GM18502 (cell line): ENCODE data around the gene GFRA4.

ENCODE experiments used
- ATAC-seq: cut with Tn5 transposase; IDR thresholded peaks from one replicate; pipeline ENCODE4 v1.9.1; 2021; ENCODE audit warnings: mild to moderate bottlenecking; ENCODE audit not compliant: unreplicated experiment, poor library complexity

Gene GFRA4

DNA sequence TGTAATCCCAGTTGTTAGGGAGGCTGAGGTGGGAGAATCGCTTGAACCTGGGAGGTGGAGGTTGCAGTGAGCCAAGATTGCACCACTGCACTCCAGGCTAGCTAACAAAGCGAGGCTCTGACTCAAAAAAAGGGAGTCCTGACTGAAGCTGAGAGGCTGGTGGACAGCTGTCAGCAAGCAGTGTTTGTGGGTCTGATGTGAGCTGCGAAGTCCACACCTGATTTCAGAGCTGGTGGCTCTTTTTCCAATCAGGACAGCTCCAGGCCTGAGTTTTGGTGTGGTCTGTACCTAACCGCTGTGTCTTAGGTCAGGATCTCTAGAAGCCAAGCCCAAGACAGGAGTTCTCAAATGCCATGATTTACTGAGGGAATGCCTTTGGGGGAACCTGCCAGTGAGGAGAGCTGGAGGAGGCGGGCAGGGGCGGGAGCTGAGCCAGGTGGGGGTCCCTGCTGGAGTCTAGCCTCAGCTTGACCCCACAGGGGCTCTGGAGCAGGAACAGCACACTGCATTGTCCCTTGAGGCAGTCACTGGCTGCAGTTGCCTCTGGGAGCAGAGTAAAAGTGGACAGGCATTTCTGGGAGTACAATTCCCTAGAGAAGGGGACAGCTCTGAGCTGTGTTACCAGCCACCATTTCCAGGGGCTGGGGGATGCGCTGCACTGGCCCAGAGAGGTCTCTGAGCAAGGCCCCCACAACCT lies 5.0 kb downstream of the GFRA4 start:
- no peak for ATAC-seq

DNA sequence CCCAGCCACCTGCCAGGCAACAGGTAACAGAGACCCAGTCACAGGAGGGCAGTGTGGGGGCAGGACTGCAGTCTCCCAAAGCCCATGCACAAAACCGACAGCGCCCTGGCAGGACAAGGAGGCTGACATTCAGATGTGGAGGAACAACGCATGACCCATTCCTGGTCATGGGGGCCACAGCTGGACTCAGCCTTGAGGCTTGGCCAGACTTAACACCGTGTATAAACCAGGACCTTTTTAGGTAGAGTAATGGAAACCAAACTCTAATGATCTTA lies 8.1 kb downstream of the GFRA4 start:
- no peak for ATAC-seq

DNA sequence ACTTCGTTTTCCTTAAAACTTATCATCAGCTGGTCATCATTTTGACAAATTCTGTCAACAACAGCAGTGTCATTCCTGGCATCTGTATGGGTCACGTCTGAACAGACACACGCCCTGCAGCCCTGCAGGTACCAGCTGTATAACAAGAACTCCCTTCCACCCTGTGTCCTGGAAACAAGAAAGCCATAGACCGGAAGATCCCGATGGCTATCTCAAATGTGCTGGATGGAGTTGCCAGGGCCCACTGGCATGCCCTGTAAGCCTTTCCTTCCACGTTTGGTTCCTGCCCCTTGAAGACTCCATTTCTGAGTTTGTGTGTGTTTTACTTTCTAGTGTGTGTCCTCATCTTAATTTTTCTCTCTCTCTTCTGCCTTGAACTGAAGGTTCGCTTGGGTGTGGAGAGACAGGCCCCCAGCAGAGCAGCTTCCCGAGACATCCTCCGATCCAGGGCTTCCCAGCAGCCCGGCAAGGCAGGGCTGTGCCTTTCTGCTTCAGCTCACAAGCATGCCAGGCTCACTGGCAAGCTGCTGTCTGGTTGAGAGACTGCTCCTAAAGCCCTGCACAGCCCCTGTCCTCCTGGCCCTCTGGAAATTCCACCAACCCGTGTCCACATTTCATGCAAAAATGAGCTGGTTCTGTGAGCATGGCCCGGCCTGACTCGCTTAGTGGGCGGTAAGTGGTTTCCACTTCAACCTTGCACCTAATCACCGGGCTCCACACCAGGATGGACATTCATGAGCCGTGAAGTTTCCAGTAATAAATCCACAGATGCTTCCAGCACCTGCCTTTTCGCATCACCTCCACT lies 8.7 kb downstream of the GFRA4 start:
- no peak for ATAC-seq

DNA sequence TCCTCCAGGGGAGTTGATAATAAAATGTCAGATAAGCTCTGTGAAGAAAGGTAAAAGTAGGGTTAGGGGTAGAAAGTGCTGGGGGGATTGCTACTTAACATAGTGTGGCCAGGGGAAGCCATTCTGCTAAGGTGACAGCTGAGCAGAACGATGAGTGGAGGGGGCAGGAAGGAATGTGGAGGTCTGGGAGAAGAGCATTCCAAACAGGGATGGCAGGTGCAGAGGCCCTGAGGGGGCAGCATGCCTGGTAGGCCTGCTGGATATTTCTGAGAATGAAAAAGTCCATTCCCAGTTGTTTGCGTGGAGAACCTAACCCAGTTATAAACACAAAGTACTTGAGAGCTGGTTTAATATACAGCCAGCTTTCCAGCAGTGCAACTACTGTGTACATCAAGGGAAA lies 9.3 kb downstream of the GFRA4 start:
- ATAC-seq, result no peak

DNA sequence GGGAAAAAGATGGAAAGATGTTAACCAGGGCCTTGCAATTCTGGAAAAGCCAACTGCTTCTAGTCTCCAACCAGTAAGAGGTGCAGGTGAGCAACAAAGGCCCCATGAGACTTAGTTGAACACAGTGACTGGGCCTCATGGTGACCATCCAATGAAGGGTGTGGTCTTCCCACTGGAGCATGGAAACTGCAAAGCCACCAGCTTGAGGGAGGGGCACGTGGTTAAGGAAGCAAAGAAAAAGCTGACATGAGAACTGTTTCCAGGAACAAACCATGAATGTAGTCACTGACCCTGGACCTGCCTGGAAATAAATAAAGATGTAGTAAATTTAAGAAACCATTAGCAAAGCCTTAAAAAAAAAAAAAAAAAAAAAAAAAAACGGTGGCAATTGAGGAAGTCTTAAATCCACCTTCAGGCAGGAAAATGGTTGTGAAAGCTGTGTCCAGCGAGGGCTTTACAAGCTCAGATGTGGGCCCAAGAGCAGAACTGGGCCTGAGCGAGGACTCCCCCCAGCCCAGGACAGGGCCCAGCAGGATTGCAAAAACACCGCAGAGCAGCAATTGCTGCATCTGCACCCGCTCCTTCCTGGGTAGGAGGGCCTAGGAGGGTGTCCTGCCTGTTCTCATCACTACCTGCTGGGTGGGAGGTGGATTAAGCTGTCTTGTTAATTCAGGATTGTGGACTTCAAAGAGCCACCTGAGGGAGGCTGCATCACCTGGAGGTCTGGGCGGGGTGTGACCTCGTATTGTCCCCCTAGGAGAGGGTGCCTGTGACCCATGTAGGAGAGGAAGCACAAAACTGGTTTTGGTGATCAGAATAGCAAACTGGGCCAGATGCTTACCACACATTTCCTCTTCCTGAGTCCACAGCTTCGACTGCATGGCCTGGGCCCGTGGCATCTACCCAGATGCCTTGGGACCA lies 10.3 kb downstream of the GFRA4 start:
- ATAC-seq, result no peak

DNA sequence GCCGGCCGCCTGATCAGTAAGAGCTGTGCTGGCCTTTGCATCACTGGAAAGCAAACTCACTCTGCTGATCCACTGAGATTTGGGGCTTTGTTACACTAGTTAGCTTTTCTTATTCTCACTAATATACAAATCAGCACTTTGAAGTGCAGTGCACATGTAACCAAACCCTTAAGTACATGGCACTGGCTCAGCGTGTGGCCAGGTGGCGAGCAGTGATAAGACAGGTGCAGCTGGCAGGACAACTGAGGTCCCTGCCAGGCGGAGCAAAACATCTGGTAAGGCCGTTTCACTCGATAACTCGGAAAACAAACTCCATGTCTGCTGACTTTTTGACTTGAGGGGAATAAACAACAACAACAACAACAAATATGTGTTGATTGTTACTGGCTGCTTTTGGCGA lies 11.0 kb downstream of the GFRA4 start:
- ATAC-seq, result no peak

DNA sequence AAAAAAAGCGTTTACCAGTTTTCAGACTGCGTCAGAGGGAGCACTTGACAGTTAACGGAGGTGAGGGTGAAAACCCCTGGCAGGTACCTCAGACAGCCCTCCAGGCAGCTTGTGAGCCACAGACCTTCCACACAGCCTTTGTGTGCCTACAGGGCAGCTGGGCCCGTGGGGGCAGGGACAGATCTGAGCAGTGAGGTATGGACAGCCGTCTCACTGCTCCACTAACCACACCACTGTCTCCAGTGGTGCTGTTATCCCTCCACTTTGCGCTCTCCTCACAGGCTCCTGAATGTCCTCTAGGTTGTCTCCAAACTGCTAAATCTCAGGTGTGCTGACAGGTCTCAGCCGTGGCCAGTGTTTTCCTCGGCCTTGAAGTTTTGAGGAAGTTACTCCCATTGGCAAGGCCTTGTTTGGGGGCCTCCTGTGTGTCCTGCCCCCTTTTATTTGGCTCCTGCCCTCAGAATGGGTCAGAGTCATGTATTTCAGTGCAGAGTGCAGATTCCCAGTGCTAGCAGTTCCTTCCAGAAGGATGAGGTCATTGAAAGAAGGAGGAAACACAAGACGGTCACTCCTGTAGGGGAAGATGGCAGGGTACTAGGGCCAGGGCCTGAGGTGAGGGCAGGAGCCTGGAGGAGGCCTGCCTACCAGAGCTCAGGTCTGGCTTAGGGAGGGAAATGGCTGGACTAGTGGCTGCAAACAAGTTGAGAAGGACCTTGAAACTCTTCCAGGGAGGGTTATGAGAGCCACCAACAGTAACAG lies 11.8 kb downstream of the GFRA4 start:
- ATAC-seq, result no peak

DNA sequence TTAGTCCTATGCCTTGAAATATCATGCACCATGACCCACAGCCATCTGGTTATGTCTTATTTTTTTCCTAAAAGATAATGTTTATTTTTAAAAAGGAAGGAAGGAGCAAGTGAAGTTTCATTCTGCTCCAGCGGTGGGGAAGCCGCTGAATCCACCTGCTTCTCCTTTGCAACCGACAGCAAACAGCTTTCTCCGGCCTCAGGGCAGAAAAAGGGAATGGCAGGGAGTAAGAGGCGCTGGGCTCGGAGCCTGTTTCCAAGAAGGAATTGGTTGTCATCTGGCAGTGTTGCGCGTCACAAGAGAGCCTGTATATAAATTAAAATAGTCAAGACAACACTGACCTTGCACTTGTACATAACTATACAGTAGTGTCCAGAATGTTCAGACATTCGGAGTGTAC lies 14.2 kb downstream of the GFRA4 start:
- ATAC-seq, result no peak

DNA sequence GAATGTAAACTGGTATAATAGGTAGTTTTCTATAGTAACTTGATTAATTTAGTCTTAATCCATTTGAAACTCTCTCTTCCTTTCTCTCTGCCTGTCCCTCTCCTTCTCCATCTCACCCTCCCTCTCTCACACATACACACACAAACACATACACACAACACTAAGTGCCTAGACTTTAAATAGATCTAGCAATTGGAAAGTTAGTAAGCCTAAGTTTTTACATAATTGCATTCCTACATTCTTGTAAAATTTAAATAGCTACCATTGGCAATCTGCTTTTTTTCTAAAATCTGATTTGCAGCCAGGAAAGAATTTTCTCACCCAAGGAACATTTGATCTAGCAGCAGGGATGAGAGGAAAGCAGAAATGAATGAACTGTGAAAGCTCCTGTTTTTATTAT lies 15.7 kb downstream of the GFRA4 start:
- ATAC-seq, result no peak

DNA sequence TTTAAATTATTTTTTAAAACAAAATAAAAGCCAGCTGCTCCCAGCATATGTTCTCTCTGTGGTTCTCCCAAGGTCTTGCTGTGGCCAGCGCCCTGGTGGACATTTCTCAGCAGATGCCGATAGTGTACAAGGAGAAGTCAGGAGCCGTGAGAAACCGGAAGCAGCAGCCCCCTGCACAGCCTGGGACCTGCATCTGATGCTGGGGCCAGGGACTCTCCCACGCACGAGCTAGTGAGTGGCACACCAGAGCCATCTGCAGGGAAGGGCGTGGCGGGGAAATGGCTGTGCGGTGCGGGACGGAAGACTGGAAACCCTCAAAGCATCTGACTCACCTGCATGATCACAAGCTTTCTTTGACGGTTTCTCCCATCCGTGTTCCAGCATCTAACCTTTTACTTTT lies 16.5 kb downstream of the GFRA4 start:
- no peak for ATAC-seq

DNA sequence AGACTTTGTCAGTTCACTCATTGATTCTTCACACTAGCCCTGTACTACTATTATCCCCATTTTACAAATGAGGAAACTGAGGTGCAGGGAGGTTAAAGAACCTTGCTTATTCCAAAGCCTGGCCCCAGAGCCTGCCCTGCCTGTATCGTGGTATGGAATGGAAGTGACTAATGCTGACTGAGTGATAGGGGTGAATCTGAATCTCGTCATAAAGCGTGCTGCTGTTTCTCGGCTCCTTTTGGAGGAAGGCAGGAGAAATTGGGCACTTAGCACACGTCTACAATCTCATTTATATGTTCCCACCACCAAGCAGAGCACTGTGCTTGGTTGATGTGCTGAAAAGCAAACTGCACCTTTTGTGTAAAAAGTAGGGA lies 17.1 kb downstream of the GFRA4 start:
- no peak for ATAC-seq

DNA sequence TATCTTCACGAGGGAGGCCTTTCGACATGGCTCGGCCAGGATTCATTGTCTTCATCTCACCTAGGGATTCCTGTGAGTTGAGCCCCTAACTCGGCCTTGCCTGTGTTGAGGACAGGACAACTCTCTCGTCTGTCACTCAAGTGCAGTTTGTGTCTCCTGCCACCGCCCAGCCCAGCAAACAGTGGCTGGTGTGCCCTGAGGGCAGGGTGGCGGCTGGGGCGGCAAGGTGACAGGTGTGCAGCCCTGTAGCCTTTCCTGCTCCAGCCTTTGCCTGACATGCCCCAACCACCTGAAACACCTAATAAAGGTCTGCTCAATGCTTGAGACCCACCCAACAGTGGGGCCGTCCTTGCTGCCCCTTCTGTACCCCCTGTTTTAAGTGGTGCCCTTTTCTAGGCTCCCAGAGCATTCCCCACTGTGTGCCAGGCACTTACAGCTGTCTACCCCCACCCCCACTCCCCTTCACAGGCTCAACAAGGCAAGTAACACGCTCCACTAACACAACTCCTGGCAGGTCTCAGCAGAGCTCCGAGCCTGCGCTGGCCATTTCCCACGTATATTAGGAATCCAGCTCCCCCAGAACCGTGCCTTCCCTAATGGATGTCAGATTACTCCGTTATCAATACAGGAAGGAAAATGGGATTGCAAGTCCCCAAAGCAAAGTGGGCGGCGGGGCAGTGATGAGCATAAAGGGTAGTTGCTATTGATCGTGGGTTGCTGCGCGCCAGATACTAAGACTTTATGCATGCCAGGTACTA lies 17.7 kb downstream of the GFRA4 start:
- ATAC-seq, result no peak

DNA sequence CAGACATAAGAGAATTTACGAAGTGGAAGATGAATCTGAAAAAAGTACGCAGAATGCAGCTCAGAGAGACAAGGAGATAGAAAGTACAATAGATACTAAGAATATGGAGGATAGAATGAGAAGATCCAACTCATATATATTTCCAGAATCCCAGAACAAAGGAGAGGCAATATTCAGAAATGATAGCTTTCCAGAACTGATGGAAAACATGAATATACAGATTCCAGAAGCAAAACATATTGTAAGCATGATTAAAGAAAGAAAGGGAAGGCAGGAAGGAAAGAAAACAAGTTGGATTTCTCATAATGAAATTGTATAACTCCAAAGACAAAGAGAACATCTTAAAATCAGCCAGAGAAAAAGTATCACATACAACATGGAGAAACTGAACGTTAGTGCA lies 22.9 kb downstream of the GFRA4 start:
- no peak for ATAC-seq

DNA sequence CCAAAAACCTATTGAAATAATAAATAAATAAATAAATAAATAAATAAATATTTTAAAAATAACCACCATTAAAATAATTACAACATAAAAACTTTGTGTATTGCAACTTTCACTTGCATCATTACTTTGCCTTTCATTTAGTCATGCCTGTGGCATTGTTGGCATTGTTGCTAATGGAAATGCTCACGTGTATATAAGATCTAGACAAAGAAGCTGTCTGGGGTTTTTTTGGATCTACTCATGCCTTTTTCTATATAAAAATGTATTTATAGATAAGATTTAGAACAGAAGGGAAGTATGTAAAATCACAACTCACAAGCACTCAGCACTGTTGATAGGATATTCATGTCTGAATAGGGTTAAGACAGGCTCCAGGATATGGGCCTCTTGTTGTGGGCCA lies 27.9 kb downstream of the GFRA4 start:
- no peak for ATAC-seq

DNA sequence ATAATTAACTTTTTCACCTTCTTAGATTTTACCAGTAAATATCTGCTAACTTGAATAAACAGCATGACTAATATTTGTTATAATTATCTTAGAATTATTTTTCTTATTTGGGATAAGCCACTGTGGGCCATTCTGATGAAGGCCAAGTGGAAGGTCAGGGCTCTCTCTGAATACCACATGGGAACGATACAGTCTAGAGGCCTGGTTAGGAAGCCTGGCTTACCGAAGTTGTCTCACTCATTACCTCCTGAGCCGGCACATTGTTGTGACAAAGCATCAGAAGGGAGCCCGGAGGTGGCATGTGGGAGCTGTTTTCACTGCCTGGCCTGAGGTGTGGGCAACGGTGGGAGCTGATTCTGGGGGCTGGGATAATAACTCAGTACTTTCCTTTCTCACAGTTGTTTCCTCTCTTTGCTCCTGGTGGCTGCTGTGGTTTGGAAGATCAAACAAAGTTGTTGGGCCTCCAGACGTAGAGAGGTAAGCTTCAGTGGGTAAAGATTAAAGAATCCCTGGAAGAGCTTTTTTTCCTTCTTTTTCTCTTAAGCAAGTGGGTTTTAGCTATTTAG lies 29.2 kb downstream of the GFRA4 start:
- no peak for ATAC-seq

DNA sequence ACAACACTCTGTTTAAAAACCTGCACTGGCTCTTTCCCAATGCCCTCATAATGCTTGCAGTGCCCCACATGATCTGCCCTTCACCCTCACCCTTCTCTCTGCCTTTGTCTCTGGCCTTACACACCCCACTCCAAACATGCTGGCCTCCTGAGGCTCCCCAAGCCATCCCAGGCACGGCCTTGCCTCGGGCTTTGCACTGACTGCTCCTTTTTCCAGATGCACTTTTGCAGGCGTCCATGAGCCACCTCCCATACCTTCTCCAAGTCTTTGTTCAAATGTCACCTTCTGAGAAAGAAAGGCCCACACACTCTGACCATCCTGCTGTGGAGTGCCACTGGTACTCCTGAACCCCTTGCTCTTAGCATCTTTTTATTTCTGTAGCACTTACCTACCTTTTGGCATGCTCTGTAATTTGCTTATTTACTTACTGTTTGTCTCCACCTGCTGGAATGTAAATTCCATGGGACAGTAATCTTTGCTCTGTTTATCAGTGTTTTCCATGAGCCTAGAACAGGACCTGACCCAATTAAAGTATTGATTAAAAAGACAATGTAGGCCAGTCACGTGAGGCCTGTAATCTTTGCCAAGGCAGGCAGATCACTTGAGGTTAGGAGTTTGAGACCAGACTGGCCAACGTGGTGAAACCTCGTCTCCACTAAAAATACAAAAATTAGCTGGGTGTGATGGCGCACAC lies 30.7 kb downstream of the GFRA4 start:
- no peak for ATAC-seq

DNA sequence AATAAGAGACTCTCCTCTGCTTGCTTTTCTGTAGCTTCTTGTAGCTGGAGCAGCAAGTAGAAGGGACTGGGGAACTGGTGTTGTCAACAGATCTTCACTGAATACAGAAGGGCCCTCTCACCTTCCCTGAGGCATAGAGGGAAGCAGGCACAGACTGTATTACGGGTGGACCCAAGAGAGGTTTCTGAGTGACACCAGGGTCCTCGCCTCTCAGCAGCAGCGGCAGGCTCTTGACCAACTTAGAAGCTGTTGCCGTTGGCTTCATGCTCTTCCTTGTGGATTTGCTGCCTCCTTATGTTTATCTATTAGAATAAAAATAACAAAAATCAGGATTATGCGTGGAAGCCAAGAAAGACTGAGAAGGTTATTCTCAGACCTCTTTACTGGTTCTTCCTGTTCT lies 31.7 kb downstream of the GFRA4 start:
- no peak for ATAC-seq

DNA sequence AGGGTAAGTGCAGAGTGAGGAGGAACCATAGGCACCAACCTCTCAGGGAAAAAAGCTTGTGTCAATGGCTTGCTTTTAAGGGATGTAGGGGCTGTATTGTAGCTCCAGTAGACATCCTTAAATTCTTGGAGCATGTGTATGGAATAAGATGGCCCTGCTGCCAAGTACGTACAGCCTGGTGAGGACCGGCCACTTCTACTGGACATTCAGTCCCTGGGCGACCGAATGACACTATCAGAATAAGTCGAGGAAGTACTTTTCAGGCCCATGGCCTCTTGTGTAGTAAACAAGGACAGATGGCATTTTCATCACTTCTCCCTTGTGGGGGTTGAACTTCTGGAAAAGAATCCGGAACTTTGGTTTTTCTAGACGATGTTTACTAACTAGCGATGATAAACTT lies 32.8 kb downstream of the GFRA4 start:
- no peak for ATAC-seq

DNA sequence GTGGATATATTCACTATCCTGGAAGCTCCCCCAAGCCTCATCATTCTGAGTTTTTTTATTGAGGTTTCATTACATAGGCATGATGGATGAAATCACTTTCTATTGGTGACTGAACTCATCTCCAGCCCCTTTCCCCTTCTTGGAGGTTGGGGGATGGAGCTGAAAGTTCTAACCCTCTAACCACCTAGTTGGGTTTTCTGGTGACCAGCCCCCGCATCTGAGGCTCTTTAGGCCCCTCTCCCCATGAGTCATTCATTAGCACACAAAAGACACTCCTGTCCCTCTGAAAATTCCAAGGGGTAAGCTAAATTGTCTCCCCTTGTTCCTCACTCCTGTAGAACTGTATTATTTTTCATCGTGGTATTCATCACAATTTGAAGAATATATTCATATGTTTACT lies 33.3 kb downstream of the GFRA4 start:
- no peak for ATAC-seq
